Stimulated activated CD4-positive, alpha-beta T cell treated with anti-CD3 and anti-CD28 coated beads, Interleukin-15, amount 100 ng/mL, for 48 hours (primary cell): ENCODE results near the gene HIRA.
"Not testable (repeated sequence)": the region's sequence is repeated elsewhere in the genome, so short reads cannot be mapped to it uniquely, and the experiment has no call there.

Experiments used
- DNase-seq, 2 donors: peaks; one replicate each; pipeline ENCODE4 v3.0.0-alpha.2; 2020; ENCODE audit warnings: low read depth in 2 of 2

The HIRA gene

DNA sequence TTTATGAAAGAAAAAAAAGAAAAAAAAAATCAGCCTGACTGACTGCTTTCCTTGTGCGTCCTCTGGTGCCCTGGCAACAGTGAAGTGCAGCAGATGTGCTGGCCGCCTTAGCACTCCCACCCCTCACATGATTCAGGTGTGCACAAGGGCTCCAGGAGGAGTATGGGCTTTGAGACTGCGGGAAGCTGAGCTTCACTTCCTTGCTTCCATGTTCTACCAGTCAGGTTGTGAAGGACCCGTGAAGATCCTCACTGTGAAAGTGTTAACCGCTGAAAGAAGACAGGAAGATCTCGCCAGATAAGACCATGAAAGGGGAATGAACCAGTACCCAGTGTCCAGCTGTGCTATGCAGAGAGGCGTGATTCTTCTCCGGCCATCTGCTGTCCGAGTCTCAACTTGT, 48.2 kb downstream of the HIRA start:
- DNase-seq = no peak

GRCh38 chr22:19382240-19382639, 49.3 kb downstream of the HIRA start:
- no peak for DNase-seq

DNA sequence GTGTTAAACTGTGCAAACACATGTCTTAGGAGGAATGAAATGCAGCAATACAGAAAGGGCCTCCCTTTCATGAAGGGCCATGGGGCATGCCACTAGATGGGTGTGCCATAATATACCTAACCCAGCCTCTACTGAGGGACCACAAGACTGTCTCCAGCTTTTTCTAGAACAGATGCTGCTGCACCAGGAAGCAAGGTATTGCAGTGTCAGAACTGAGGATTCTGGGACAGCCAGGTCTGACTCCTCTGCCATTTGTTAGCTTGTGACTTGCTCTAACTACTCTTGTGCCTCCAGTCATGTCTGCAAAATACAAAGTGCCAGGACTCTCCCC, 53.2 kb downstream of the HIRA start:
- DNase-seq = no peak

DNA sequence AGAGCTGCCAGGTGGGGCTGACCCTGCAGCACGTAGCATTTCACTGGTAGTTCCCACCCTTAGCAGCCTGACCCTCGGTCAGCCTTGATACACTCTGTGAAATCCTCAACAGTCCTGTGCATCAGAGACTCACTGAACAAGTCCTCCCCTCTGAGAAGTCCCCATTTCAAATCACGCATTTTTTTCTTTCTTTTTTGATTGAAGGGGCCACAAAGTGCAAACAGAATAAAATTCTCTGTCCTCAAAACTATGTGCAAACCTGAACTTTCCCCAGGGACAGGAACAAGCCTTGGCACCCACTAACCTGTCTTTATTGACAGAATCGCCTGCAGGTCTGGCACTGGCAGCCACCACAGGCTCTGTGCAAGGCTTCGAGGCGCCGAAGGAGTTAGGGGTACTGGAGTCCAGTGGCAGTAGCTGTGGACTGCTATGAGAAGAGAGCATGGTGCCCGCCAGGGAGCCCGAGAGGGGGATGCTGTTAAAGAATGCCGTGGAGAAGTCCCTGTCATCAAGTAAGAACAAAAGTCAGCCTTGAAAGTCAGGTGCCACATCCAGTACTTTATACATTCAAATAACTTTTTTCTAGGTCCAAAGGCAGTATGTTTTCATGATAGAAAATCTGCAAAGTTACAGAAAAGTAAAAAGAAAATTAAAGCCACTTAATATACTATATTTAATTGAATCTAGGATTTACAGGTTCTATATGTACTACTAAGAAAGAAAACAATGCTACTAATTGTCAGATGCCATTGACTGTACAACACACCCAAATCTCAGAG, 53.8 kb downstream of the HIRA start:
- DNase-seq = no peak

DNA sequence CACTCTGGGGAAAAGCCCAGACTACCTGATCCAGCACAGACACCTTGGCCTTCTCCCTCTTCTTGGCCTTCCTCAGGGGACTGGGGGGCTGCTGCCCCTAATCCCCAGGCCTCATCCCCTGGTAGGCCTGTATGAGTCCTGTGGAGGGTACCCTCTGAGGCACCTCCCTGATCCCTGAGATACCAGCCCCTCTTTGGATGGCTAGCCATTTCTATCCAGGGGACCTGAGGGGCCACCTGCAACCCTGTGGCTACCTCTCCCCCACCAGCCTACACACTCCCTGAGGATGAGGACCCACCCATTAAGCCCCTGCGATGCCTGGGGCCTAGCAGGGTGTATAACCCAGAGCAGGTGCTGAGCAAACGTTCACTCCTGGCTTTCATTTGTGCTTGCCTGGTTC, 54.6 kb downstream of the HIRA start:
- no peak for DNase-seq

DNA sequence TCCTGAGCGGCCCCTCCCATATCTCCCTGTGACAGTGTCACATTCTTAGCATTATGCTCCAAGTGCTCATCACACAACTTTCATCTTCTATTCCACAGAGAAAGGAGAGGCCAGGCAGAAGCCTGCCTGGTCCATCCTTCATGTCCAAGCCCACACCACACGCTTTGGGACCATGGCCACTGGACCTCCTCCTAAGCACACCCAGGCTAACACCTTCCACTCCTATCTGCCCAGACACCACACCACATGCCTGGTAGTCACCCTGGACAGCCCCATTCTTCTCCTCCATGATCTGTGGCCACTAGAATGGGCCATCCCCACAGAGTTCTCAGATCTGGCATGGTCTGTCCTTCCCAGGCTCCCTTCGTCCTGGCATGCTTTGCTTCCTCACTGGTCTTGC, 55.3 kb downstream of the HIRA start:
- DNase-seq = no peak

DNA sequence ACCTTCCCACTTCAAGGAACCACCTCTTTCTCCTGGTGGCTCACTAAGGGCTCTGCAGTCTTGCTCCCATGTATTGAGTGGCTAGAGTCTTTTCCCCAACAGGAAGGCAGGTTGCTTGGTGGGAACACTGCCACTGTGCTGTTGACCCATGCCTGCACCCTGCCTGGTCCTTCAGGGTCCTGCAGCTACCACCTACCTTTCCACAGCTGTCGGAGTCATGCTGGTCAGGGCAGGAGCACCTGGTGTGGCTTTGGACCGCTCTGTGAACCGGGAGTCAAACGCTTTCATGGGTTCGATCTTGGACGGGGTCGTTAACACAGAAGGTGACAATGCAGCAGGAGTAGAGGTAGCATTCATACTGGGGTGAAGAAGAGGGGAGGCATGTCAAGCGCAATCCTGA, 56.1 kb downstream of the HIRA start:
- no peak for DNase-seq

GRCh38 chr22:19374410-19374809, 57.1 kb downstream of the HIRA start:
- DNase-seq = no peak

DNA sequence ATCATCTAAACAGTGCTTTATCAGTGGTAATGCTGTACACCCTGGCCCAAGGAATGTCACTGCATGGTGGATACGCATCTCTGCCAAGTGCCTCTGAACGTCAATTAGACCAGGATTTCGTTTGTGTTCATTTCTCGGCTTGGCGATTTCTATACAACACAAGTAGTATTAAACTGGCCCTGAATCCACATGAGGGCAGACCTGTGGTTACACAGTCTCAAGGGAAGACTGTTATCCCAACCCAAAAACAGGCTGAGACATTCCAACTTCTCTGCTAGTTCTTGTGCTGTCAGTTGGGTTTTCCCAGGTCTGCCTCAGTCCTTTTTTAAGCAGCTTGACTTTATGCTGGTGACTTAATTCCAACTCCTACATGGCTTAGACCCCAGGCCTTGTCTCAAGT, 58.1 kb downstream of the HIRA start:
- DNase-seq = no peak

GRCh38 chr22:19371893-19372292, 59.6 kb downstream of the HIRA start:
- no peak for DNase-seq

GRCh38 chr22:19368876-19369275, 62.7 kb downstream of the HIRA start:
- DNase-seq = no peak

DNA sequence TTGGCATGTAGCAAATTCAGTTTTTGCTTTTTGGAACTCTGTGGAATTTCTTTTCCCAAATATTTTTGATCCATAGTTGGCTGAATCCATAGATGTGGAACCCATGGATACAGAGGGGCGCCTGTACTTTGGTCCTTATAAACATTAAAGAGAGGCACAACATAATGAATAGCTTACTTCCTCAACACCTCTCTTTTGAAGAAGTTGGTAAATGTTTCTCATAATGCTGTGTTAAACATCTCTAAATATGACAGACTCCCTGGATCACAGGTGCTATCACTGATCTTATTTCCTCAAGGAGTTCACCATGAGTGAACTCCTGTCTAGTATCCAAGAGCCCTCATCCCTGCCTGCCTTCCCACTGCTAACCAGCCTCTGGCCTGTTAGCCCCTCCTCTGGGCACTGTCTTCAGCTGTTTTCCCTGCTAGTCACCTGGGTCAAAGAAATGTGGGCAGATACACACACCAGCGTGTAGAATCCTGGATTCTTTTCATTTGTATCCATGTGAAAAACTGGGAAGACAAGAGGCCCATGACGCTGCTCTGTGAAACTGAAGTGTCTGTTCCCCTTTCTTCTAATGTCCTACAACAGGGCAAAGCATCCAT, 63.7 kb downstream of the HIRA start:
- DNase-seq = no peak

- not testable (repeated sequence) for DNase-seq
These were observed 68.0 kb downstream of the HIRA start for GRCh38 chr22:19363541-19363940.

- no peak for DNase-seq
These were observed 69.9 kb downstream of the HIRA start for GRCh38 chr22:19361501-19362103.

- DNase-seq = no peak
These were observed 70.7 kb downstream of the HIRA start for GRCh38 chr22:19360862-19361261.

DNA sequence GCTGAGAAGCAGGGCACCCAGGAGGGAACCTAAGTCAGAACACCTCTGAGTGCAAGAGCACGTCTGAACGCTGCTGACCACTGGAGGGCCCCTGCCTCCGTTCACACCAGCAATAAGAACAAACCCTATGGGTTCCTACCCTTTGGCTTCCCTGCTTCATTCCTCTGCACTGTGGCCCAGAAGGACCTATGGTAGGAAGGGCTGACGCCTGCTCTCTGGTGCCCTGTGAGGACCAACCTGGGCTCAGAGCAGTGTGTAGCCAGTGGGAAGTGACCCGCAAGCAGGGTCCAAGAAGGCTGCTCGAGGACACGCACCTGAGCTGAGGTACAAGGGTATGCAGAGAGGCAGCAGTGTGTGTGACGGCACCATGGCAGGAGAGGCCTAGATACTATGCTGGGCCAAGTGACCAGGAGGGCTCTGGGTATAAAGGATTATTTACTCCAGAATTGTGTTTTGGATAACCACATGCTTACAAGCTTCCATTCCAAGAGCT, 71.2 kb downstream of the HIRA start:
- no peak for DNase-seq

- DNase-seq = no peak
These were observed 71.8 kb downstream of the HIRA start for GRCh38 chr22:19359554-19360299.

- no peak for DNase-seq
These were observed 72.6 kb downstream of the HIRA start for GRCh38 chr22:19358703-19359553.

DNA sequence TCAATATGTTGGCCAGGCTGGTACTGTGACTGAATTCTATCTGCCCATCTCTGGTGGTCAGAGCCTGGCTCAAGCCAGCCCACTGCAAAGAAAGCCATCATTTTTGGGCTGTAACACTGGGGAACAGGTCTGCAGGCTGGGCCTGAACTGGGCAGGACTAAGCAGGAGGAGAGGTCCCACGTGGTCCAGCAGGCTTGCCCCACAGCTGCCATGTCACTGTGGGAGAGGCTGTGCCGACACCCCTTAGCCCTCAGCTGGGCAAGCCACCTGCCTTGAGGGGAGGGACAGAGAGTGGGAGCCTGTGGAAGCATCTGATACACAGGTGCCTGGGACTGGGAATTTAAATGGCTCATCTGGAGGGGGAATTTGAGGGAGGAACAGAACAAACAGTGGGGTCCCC, 73.3 kb downstream of the HIRA start:
- DNase-seq = no peak

DNA sequence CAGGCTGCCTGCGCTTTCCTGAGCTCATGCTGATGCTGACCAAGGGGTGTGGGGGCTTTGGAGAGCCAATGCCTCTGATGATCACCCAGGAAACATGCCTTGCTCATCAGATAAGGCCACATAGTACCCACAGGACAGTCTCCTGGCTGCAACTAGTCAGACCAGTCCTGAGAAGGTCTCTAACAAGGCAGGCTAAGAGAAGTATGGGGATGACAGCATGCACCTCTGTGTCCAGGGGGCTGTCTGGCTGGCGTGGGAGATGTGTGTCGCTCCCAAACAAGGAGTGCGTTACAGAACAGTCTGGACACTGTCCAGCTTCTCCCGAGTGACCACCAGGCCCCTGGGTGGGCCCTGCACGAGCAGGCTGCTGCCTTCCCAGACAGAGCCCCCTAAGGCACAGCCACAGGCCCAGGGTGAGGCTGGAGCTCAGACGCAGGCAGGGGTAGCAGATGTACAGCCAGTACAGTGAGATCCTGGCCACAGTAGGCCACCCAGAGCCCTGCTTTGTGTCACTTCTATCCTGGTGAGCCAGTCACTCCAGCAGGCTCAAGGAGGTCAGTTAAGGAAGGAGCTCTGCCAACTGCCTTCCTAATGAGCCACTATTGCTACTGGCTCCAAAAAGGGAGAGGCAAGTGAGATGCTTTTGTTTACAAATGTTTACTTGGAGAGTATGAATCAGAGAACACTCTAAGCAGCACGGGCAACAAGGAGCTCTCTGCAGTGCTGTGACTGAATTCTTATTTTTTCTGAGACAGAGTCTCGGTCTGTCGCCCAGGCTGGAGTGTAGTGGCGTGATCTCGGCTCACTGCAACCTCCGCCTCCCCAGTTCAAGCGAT, 74.0 kb downstream of the HIRA start:
- DNase-seq = no peak
